Measurements from ENCODE around the gene SMAD6.

SMAD6 gene

DNA sequence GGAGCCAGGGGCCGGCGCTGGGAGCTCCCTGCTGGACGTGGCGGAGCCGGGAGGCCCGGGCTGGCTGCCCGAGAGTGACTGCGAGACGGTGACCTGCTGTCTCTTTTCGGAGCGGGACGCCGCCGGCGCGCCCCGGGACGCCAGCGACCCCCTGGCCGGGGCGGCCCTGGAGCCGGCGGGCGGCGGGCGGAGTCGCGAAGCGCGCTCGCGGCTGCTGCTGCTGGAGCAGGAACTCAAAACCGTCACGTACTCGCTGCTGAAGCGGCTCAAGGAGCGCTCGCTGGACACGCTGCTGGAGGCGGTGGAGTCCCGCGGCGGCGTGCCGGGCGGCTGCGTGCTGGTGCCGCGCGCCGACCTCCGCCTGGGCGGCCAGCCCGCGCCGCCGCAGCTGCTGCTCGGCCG, 1.5 kb downstream of the SMAD6 start:
- DNase-seq (ENCODE audit: low read depth), result no peak

DNA sequence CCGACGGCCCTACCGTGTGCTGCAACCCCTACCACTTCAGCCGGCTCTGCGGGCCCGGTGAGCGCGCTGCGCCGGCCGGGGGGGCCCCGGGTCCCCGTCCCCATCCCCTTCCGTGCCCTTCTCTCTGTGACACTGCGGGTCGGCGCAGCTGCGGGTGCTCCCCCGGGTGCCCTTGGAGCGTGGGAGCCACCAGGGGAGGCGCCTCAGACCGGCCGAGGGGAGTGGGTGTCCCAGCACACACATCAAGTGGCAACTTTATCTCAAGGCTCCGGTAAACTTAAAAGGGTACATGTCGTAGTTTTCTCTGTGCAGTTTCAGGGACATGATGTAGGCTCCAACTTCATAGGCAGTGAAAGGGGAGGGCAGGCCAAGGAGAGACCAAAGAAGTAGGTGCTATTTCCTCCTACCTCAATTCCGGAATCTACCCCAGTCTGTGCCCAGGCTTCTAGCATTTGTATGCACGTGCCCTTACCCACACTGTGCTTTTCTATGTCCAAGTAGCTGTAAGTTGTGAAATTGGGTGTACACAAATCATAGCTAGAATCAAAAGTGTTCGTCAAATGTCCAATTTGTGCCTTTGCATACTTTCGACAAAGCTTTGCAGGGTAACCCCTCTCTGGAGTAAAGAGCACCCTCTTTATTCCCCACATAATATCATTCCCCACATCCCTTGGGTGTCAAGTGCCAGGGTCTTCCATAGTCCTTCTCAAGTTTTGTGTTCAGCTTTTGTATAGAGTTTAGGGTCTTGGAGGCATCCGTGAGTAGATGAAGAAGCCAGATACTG, 2.2 kb downstream of the SMAD6 start:
- DNase-seq (ENCODE audit: low read depth), result no peak

DNA sequence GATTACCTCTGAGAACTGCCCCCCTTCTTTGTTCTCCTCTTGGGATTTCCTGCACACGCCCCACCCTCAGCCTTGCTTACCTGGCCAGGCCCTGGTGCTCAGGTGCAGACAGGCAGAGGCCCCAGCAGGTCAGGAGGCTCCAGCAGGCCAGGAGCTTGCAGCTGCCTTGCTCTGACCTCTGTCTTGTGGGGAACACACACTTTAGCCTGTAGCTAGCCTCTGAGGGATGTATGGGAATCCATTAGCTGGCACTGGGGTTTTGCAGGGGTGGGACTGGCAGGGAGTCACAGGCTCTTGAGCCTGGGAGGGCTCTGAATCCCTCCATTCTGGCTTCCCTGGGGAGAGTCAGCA, 2.7 kb downstream of the SMAD6 start:
- DNase-seq (ENCODE audit: low read depth), result no peak

DNA sequence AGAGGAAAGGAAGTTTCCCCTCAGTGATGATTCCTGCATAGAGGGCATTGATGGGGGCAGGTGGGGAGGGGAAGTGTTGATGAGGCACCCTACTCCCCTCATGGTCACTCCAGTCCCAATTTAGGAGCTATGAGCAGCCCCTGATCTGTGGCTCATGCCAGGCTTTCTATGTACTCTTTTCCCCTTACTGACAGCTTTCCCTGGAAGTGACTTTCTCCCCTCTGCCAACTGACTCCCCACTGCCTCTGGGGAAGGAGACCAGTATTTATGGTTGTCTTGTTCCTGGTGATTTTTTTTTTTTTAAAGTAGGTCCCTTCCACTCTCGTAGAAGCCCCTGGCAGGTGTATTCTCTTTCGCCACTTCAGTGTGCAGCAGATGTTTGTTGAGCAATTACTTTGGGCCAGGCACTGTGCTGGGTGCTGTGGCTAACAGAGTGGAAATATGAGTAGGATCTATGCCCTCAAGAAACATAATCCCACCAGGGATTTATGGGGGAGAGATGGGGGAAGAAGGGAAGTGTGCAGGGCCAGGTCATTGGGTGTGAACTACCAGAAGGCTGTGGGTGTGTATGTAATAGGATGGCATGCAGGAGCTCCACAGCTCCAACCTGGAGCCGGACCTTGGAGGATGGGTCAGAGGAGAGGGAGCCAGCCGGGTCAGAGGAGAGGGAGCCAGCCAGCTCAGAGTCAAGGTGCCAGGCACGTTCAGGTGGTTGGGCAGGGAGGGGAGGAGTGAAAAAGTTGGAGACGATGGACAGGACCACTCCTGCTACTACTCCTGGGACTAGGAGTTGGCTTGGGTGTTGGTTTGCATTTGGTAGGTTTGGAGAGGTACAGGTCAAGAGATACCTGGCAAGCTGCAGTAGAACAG, 3.5 kb downstream of the SMAD6 start:
- DNase-seq (ENCODE audit: low read depth), result no peak

DNA sequence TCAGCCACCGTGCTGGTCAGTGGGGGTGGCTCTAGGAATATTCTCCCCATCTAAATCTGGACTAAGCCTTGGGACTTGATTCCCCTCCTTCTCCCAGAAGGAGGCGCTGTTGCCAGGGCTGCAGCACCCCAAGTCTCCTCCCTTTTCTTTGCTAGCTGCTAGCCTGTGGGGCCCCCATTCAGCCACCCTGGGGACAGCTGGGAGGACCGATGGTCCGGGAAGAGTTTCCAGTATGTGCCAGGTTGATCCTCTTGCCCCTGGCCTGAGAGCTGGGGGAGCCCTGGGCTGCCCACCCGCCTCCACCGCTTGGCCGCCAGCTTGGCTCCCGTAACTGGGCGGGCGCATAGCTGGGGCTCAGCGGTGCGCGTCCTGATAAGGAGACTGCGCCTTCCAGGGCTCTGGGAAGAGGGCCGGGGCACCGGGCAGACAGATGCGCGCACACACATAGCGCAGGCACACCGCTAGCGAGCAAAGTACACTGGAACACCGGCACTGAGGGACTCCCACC, 4.2 kb downstream of the SMAD6 start:
- no peak for DNase-seq (ENCODE audit: low read depth)

DNA sequence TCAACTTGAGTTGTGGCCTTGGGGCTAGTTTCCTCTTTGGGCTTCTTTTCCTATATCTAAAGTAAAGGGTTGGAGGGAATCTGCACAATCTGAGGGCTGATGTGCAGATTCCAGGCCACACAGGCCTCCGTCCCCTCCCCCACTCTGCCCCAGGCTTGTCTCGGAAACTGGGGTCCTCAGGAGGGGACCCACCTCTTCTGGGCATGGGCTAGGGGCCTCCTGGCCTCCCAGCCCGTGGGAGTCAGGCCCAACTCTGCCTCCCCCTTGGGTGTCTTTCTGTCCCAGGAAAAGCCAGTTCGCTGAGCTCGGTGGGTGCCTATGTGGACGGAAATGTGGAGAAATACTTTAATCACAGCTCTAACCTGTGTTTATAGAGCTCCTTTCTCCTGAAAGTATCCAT, 4.8 kb downstream of the SMAD6 start:
- DNase-seq (ENCODE audit: low read depth), result no peak

DNA sequence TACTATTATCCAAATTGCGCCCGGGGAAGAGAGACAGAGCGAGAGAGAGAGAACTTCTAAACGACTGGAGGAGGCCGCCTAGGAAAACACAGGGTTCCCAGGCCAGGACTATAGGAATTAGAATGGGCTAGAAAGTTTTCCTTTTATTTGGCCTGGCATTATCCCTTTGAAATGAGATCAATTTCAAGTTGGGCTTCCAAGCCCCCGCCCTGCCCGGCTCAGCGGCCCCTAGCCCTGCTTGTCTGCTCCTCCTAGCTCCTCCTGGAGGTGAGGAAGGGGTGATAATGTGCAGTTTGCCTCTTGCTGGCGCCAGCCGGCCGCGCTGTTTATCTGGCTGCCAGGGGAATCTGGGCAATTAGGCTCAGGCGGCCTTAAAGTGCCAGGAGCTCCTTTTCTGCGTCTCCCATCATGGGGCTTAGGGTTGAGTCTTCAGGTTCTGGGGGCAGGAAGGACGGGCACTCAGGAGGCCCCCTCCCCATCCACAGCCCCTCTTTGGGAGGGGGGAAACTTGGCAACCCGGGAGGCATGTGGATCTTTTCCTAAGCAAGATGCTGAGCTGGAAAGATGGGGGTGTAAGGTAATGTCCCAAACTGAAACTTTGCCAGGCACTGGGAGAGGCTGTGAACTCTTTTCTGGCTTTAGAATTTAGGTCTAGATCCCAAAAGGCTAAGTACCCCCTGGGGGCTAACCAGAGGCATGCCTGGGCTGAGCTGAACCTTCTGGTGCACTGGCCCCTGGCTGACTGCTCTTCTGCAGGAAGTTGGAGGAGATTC, 5.5 kb downstream of the SMAD6 start:
- DNase-seq (ENCODE audit: low read depth), result no peak

DNA sequence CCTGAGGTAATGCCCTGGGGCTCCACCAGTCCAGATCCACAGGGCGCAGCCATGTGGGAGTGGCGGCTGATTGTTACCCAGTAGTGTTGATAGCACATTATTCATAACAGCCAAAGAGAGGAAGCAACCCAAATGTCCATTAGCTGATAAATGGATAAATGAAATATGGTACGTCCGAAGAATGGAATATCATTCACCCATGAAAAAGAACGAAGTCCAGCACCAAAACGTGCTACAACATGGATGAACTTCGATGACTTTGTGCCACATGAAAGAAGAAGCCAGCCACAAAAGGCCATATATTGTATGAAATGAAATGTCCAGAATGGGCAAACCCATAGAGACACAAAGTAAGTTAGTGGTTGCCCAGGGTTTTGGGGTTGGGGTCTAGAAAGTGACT, 6.4 kb downstream of the SMAD6 start:
- DNase-seq (ENCODE audit: low read depth), result no peak

DNA sequence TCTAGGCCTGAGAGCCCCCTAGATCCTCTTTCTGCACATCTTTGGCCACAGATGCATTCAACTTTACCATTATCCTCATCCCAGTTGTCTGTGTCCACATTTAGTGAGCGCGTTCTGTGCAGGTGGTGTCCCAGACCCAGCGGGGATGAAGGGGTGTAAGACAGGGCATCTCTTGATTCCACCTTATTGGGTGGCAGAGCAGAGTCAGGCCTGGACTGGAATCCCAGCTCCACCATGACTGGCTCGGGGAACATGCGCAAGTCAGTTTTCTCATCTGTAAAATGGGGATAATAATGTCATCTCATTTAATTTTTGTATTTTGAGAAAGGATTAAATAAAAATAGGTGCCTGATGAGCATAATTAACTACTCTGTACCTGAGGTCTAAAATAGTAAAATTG, 7.8 kb downstream of the SMAD6 start:
- DNase-seq (ENCODE audit: low read depth), result no peak

DNA sequence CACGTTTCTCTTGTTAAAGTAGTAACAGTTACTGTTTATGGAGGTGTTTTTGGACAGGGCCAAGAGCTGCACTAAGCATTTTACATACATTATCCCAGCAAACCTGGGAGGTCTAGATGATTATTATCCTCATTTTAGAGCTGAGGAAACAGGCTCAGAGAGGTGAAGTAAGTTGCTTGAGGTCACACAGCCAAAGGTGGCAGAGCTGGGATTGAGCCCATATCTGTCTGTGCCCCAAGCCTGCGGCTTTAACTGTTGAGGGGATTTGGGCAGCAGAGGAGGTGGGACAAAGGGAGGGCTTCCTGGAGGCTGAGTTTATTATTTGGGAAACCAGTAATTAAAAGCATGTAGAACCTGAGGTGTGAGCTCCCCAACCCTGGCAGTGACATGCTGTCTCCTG, 9.2 kb downstream of the SMAD6 start:
- DNase-seq (ENCODE audit: low read depth), result no peak

DNA sequence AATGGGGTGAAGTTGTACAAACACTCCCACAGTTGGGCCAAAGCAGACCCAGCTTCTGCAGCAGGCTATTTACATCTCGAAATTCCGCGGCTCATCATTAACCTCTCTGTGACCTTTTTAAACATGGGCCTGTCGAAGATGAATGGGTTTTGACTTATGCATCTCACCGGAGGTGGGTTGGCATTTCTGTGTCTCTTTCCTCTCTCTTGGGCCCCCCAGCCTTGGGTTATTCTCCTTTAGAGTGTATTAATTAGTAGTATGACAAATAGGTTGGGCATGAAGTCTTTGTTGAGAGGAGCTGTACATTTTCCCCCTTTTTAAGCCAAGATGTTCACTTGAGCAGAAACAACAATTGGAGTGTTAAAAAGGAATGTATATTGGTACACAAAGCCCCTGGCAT, 9.8 kb downstream of the SMAD6 start:
- no peak for DNase-seq (ENCODE audit: low read depth)

DNA sequence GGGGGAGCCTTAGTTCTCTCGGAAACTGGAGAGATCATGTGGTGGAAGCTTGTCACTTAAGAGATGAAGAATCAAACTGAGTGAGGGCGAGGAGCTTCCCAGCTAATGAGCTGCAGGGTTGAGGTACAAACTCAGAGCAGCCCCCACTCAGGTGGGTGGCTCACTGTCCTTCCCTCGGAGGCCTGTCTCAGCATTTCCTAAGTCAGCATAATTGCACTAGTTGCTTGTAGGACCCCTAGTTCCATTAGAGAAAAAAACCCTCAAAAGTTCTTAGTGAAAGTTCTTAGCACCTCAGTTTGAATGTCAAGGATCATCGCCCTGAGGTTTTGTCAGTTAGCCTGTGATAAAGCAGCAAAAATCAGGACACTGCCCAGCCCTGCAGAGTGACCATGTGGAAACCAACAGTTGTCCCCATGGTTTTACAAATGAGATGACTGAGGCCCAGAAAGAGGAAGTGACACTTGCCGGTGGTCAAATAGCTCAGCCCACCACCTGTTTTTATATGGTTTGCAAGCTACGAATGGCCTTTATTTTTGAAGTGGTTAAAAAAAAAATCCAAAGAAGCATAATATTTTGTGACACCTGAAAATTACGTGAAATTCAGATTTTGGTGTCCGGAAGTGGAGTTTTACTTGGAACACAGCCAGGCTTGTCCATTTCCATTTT, 11.9 kb downstream of the SMAD6 start:
- no peak for DNase-seq (ENCODE audit: low read depth)

DNA sequence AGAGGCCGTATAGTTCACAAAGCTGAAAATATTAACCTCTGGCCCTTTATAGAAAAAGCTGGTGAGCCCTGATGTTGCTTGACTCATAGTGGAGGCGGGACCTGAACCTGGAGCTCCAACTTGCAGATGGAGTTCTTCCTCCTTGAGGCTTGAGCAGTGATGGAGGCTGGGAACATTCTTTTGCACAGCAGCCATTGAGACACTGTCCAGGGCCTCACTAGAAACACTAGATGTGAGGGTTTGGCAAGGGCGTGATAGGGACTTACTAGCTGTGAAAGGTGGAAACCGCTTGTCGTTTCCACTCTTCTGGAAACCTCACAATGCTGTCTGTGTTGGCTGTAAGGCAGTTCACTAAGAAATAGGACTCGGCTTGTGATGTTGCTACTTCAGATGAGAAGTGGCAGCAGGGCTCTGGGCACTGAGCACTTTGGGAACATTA, 12.5 kb downstream of the SMAD6 start:
- DNase-seq (ENCODE audit: low read depth), result no peak

DNA sequence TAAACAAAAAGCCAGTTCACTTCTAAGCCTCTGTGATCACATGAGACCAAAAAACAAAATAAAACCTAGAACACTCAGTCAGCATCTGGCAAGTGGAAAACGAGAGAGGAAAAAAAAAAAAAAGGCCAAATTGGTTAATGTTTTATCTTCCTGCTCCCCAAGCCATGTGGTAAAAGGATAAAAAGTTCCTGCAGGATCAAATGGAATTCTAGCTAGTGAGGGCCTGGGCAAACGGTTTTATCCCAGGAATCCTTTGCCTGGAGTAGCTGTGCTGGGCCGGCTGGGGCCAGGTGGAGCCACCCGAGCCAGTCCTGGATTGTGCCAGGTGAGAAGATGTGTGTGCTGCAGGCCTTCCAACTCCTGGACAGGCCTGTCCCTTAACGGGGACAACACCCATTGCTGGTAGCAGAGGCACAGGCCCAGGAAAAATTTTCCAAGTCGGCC, 13.2 kb downstream of the SMAD6 start:
- DNase-seq (ENCODE audit: low read depth), result no peak

DNA sequence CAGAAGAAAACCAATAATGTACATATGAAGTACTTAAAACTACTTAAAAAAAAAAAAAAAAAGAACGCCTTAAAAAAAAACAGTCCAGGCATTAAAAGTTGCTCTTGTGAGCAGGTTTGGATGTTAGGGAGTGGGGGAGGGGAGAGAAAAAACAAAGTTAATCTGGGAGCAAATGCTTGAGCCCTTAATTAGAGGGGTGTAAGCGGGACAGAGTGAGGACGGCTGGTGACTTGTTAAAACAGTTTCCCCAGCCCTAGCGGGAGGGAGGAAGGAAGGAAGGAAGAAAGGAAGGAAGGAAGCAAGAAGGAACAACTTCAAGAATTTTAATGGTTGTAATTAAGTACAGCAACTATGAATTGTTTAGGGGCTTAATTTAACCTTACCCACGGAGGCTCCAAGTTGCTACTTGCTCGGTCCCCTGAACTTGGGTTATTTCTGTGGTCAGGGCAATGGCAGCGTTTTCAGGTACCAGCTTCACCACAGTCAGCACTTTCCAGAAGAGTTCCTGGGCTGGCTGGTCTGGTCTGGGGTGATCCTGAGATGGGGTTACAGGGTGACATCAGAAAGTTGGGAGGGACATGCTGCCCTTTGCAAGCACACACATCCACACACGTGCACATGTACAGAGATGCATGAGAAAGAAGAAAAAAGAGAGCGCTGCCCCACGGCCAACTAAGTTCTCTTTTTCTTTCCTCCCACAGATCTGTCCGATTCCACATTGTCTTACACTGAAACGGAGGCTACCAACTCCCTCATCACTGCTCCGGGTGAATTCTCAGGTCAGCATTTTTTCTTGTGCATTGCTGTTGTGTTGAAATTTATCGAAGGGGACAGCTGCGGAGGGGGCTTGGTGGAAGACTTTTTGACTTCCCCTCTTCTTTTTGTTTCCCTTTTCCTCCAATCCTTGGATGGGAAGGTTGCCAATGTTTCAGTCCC, 14.0 kb downstream of the SMAD6 start:
- no peak for DNase-seq (ENCODE audit: low read depth)

DNA sequence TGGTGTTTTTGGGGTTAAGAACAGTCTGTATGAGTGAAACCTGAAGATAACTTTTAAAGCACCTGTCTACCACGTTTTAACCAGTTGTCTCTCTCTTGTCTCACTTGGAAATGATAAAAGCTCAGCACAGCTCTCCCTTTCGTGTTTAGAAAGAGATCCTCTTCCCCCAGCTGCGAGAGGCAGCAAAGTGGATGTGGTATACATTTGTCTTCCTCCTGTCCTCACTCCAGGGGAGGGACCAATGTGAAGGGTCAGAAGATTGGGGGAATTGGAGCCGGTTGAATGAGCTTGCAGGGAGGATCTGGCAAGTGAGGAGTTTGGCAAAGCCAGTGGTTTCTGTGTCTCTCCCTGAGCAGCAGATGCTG, 14.6 kb downstream of the SMAD6 start:
- DNase-seq (ENCODE audit: low read depth), result no peak

DNA sequence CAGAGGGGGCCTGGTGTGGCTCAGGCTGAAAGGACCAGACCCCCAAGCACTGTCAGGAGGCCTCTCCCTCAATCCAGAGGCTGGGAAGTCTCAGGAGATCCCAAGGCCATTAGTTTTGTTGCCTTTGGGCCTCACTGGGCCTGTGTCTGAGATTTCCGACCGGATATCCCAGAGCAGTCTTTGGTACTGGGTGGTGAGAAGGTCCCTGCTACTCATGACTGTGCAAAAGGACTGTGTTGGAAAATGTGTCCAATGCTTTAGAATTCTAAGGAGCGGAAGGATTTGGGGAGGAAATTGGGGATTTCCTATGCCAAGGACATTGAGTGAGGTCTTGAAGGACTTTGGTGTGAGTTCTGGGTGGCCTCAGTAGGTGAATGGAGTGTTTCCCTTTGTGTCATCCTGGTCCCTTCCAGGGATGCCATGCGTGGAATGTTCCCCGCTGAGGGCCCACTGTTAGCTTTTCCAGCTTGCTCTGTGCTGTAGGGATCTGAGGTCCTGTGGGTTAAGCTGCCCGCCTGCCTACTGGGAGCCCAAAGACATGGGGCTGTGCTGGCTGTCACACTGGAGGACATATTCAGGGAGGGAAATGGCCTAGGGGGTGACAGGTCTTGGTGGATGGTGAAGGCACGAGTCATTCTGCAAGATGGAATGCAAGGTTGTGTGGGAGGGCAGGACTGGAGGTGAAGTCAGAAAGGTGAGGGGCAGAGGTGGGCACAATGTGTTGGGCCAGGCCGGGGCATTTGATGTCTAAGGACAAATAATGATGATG, 16.4 kb downstream of the SMAD6 start:
- DNase-seq (ENCODE audit: low read depth), result no peak

DNA sequence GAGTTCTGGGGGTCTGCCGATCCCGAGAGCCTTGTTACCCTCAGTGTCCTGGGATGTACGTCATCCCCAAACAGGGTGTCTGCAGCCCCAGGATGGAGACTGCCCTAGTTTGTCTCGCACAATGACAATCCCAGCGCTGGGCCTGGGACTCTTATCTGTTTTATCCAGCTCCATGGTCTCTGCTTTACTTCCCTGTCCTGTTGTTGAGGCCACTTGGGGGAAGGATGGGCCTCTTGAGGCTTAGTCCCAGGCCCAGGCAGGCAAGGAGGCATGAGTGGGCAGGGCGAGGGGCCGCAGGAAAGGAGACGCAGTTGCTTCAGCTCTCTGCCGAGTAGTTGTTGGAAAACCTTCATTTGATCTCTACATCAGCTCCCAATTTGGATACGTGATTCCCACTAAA, 17.4 kb downstream of the SMAD6 start:
- DNase-seq (ENCODE audit: low read depth), result no peak

DNA sequence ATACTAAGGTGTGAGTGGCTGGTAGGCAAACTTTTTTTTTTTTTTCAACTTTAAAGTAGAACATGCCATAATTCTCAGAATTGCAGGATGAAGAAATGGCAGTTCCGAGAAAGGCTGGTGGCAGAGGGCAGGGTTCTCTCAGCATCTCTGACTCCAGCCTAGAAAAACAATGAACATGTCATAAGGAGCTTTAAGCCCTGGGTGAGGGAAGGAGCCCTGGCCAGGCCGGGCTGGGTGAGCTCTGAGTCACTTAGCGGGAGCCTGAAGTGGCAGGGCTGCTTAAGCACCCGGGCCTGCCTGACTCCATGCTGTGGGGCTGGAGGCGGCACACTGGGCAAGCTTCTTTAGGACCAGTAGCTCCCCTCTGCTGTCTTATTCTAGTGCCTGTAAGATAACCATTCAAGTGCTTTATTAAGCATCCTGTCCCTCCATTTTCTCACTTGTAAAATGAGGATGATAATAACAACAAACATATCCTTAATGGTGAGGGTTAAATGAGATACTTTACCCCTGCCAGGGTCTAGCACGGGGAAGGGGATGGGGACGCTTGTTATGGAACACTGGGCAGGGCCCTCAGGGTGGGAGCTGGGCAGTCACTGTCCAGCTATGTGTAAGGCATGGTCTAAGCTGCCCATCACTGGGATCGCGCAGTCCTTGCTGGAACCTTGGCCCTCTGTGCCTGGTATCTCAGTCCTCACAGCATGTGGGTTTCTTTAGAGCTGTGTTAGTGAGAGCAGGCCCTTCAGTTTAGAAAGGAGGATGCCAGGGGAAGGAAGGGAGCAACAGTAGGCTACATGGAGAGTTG, 18.4 kb downstream of the SMAD6 start:
- DNase-seq (ENCODE audit: low read depth), result no peak

Measured in activated T-cell treated with anti-CD3 and anti-CD28 coated beads for 48 hours (primary cell).